ENCODE measurements around the gene FYCO1. TPM values are rescaled to one million over a fixed set of nuclear protein-coding genes. Genes with fewer than 3 reads are reported as not detected.

The FYCO1 gene
- total and polyA plus RNA-seq, 8 donors: 19.0 to 42.7 (median 20.4) TPM

- Histone ChIP-seq H3K9me3 (no peaks in the 10 kb centered on the region), H3K27ac (no peak overlapping the region), H3K4me1 (no peaks in the 10 kb centered on the region), H3K27me3 (no peaks in the 10 kb centered on the region), H3K4me3 (no peak overlapping the region), H3K36me3 (no peaks in the 10 kb centered on the region)
- DNase-seq (no peak), ATAC-seq (no peak)
- no peak for TF ChIP-seq CTCF (IDR thresholded peaks at IDR 0.05)
- intact Hi-C loops (cut with DNase I): no loop called here
These were observed 86.9 kb downstream of the FYCO1 start for GRCh38 chr3:45908761-45909160.

GRCh38 chr3:45907769-45908705 lies 87.6 kb downstream of the FYCO1 start:
- intact Hi-C loops (cut with DNase I): no loop called here
- peak; percentile 51 for ATAC-seq
- H3K9me3 ChIP-seq: no peaks in the 10 kb centered on the region

GRCh38 chr3:45906681-45907407 lies 88.8 kb downstream of the FYCO1 start:
- no peak overlapping the region for H3K27ac ChIP-seq
- intact Hi-C loops (cut with DNase I): no loop called here
- no peaks in the 10 kb centered on the region for H3K36me3 ChIP-seq
- ATAC-seq: peak; percentile 74
- H3K27me3 ChIP-seq: no peaks in the 10 kb centered on the region
- no peaks in the 10 kb centered on the region for H3K9me3 ChIP-seq
- DNase-seq: peak in 1 of 4 donors; percentile 26
- no peaks in the 10 kb centered on the region for H3K4me1 ChIP-seq
- TF ChIP-seq CTCF (IDR thresholded peaks at IDR 0.05): no peak
- no peak overlapping the region for H3K4me3 ChIP-seq

More at GRCh38 chr3:45907769-45908705, 87.6 kb downstream of the FYCO1 start:
- no peak for TF ChIP-seq CTCF (IDR thresholded peaks at IDR 0.05)
- no peak for DNase-seq
- H3K27me3 ChIP-seq: no peaks in the 10 kb centered on the region
- no peak overlapping the region for H3K4me3 ChIP-seq
- H3K27ac ChIP-seq: no peak overlapping the region
- H3K4me1 ChIP-seq: no peaks in the 10 kb centered on the region
- no peaks in the 10 kb centered on the region for H3K36me3 ChIP-seq

DNA sequence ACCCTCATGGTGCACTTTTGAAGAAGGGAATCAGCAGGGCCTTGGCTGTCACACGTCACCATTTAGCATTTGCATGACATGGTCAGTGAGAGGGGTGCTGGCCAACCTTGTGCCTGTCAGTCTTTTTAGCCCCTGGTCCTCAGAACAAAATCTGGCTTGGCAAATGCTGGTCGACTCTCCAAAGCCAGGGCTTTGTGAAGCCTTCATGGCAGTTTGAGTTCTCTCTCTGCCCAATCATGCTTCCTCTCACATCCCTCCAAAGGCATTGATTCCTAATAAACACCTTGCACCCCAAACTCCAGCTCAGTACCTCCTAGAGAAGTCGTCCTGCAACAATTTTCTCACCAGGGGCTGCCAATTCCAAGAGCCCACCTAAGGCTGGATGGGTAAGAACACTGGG lies 89.9 kb downstream of the FYCO1 start:
- no peak overlapping the region for H3K27ac ChIP-seq
- no peaks in the 10 kb centered on the region for H3K36me3 ChIP-seq
- no peaks in the 10 kb centered on the region for H3K9me3 ChIP-seq
- no peaks in the 10 kb centered on the region for H3K4me1 ChIP-seq
- ATAC-seq (no peak), DNase-seq (no peak)
- no peak overlapping the region for H3K4me3 ChIP-seq
- no peak for TF ChIP-seq CTCF (IDR thresholded peaks at IDR 0.05)
- intact Hi-C loops (cut with DNase I): no loop called here
- H3K27me3 ChIP-seq: no peaks in the 10 kb centered on the region

DNA sequence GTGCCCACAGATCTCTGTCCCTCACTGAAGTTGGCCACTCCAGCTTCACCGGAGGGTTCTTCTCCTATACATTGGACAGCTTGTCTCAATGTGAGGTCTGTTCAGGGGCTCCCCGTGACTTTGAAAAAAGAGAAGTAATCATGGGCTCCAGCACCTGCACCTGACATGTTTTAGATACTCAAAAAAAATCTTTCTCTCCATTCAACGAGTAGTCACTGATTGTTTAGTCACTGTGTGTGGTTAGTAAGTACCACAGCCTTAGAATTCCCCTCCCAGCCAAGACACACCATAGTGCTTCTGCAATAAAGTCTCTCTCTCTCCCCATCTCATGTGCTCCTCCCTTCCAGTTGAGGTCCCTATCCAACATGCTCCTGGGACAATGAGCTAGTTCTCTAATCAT lies 90.7 kb downstream of the FYCO1 start:
- H3K9me3 ChIP-seq: no peaks in the 10 kb centered on the region
- H3K27me3 ChIP-seq: no peaks in the 10 kb centered on the region
- no peak for TF ChIP-seq CTCF (IDR thresholded peaks at IDR 0.05)
- no peak for ATAC-seq
- intact Hi-C loops (cut with DNase I): no loop called here
- no peak overlapping the region for H3K27ac ChIP-seq
- DNase-seq: no peak
- H3K4me1 ChIP-seq: no peaks in the 10 kb centered on the region
- H3K36me3 ChIP-seq: no peaks in the 10 kb centered on the region
- no peak overlapping the region for H3K4me3 ChIP-seq

Data from left lung (tissue), 10 donors.